GM21737 (cell line): ENCODE measurements around the gene ZNF184.

Source experiments
- ATAC-seq: cut with Tn5 transposase; IDR thresholded peaks from one replicate; pipeline ENCODE4 v1.9.1; 2021; ENCODE audit warnings: mild to moderate bottlenecking, moderate library complexity; ENCODE audit not compliant: unreplicated experiment

ZNF184 gene

GRCh38 chr6:27472617-27473400 is at the start of gene ZNF184:
ZNF184 (minus strand) TSS chr6:27473105; CDS start chr6:27472294, 811 bp downstream.
- peak; percentile 75 for ATAC-seq

GRCh38 chr6:27518881-27519795 is 46.2 kb upstream of the ZNF184 start:
- ATAC-seq = peak; percentile 73

GRCh38 chr6:27517928-27518787 is 45.3 kb upstream of the ZNF184 start:
- no peak for ATAC-seq

- ATAC-seq = no peak
These were observed 44.3 kb upstream of the ZNF184 start for GRCh38 chr6:27517238-27517637.

GRCh38 chr6:27514906-27515495 is 42.1 kb upstream of the ZNF184 start:
- ATAC-seq = no peak

- no peak for ATAC-seq
These were observed 39.6 kb upstream of the ZNF184 start for GRCh38 chr6:27512525-27512924.

GRCh38 chr6:27507041-27507956 is 34.4 kb upstream of the ZNF184 start:
- ATAC-seq = no peak

GRCh38 chr6:27505209-27506027 is 32.5 kb upstream of the ZNF184 start:
- ATAC-seq = no peak

- no peak for ATAC-seq
These were observed 30.6 kb upstream of the ZNF184 start for GRCh38 chr6:27503436-27504030.

GRCh38 chr6:27502508-27503435 is 29.9 kb upstream of the ZNF184 start:
- ATAC-seq = peak; percentile 41

GRCh38 chr6:27501187-27501586 is 28.3 kb upstream of the ZNF184 start:
- no peak for ATAC-seq

GRCh38 chr6:27500177-27500576 is 27.3 kb upstream of the ZNF184 start:
- no peak for ATAC-seq

GRCh38 chr6:27495386-27496135 is 22.7 kb upstream of the ZNF184 start:
- ATAC-seq = no peak

- no peak for ATAC-seq
These were observed 22.1 kb upstream of the ZNF184 start for GRCh38 chr6:27494987-27495385.

- no peak for ATAC-seq
These were observed 21.2 kb upstream of the ZNF184 start for GRCh38 chr6:27494103-27494502.

GRCh38 chr6:27492631-27493190 is 19.8 kb upstream of the ZNF184 start:
- no peak for ATAC-seq
